HG03558 (cell line): ENCODE results near the gene APBA1.
"Not testable (repeated sequence)": the region's sequence is repeated elsewhere in the genome, so short reads cannot be mapped to it uniquely, and the experiment has no call there.

Experiments
- ATAC-seq: cut with Tn5 transposase; IDR thresholded peaks from one replicate; pipeline ENCODE4 v1.9.1; 2021; ENCODE audit warnings: moderate number of reproducible peaks; ENCODE audit not compliant: unreplicated experiment; ENCODE audit errors: extremely low read depth

The APBA1 gene

DNA sequence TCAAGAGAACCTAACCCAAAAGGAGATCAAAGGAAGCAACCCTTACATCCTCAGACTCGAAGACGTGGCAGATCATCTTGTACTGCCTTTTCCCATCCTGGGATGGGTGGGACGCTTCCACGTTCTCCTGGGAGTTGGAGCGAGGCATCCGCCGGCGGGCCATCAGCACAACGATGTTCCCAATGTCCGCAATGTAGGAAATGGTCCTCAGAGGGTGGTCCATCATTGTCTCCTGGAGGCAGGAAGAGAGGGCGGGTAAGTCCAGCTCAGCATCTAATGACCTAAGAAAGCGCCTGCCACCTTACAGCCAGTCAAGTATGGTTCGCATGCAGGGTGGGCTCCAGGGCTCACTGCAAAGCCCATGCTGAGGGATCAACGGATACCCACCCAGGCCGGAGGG lies 216.0 kb downstream of the APBA1 start:
- ATAC-seq: no peak

- no peak for ATAC-seq
Observed at GRCh38 chr9:69455311-69455710, 216.9 kb downstream of the APBA1 start.

- no peak for ATAC-seq
Observed at GRCh38 chr9:69454321-69454720, 217.8 kb downstream of the APBA1 start.

GRCh38 chr9:69453746-69454145 lies 218.4 kb downstream of the APBA1 start:
- ATAC-seq: no peak

DNA sequence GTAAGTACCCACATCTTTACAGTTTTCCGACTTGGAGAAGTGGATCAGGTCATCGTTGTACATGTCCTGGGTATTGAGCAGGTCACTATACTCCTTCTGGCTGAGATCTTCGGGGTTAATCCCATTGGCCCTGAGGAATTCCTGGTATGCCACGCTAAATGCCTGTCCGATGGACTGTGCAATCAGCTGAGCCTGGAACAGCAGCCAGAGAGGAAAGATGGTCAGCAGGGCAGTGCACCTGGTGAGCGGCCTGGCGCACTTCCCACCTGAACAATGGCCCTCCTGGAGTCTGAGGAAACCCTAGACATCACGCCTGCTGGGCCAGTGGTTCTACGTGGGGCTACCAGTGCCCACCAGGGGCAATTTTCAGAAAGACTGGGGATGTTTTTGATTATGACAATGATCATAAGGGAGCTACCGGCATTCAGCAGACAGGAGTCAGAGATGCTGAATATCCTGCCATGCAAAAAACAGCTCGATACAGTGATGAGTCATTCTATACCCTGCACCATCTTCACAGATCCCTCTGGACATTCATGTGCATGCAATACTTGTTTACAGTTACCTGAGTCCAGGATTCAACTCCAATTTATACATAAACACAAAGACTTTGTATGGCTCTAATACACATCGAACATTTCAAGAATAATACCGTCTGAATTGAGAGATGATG lies 219.9 kb downstream of the APBA1 start:
- ATAC-seq: no peak

GRCh38 chr9:69446496-69446895 lies 225.7 kb downstream of the APBA1 start:
- ATAC-seq: no peak

GRCh38 chr9:69445251-69445650 lies 226.9 kb downstream of the APBA1 start:
- ATAC-seq: no peak

DNA sequence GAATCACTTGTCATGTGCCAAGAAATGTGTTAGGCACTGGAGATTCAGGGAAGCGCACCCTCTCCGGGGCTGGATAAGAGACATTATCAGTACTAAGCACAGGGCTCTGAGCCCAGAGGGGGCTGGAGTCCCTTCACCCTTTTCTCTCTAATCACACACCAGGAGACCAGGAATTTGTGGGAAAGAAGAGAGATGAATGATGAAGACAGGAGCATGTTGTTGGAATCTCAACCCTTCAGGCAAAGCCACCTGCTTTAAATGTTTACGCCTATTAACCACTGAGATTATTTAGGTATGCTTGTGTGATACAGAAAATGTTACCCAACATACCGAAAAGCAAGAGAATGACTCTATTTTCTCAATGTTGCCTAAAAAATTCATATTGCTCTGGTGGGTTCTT lies 227.4 kb downstream of the APBA1 start:
- ATAC-seq: no peak

- no peak for ATAC-seq
Observed at GRCh38 chr9:69444021-69444420, 228.2 kb downstream of the APBA1 start.

DNA sequence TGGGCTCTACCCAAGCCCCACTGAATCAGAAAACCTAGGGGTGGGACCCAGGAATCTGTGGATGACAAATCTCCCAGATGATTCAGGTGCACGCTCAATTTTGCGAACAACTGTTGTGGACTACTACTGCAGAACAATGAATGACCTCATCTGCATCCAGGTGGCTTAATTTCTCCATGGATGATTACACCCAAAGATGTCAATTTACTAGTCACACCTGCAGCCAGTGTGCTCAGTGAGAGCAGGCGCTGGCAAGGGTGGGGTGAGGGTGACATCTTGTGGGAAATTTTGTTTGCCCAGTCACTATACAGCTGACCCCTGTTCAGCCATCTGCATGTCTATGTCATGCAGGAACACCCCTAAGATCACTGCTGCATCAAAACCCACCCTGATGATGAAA lies 229.0 kb downstream of the APBA1 start:
- no peak for ATAC-seq

DNA sequence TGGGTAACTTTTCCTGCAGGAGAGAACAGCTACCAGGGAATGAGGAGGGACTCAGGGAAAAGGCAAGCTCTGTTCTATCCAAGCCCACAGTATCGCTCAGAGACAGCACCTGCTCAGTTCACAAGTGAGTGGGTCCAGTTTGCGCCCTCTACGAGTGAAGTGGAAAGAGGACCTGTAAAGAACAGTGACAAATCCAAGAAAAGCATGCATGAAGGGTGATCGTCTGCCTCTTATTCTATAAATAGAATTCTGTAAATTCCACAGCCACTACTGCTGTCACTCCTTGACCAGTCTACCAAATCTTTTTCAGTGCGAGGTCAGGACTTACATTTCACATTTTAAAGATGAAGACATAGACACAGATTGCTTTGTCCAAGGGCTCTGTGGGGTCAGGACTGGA lies 229.7 kb downstream of the APBA1 start:
- ATAC-seq: no peak

DNA sequence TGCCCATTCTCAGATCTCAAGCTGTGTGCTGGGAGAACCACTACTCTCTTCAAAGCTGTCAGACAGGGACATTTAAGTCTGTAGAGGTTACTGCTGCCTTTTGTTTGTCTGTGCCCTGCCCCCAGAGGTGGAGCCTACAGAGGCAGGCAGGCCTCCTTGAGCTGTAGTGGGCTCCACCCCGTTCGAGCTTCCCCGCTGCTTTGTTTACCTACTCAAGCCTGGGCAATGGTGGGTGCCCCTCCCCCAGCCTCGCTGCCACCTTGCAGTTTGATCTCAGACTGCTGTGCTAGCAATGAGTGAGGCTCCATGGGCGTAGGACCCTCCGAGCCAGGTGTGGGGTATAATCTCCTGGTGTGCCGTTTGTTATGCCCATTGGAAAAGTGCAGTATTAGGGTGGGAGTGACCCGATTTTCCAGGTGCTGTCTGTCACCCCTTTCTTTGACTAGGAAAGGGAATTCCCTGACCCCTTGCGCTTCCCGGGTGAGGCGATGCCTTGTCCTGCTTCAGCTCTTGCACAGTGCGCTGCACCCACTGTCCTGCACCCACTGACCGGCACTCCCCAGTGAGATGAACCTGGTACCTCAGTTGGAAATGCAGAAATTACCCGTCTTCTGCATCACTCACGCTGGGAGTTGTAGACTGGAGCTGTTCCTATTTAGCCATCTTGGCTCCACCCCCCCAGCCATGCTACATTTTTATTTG lies 231.8 kb downstream of the APBA1 start:
- ATAC-seq: not testable (repeated sequence)

DNA sequence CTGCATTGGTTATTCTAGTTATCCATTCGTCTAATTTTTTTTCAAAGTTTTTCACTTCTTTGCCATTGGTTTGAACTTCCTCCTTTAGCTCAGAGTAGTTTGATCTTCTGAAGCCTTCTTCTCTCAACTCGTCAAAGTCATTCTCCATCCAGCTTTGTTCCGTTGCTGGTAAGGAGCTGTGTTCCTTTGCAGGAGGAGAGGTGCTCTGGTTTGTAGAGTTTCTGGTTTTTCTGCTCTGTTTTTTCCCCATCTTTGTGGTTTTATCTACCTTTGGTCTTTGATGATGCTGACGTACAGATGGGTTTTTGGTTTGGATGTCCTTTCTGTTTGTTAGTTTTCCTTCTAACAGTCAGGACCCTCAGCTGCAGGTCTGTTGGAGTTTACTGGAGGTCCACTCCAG lies 232.5 kb downstream of the APBA1 start:
- not testable (repeated sequence) for ATAC-seq

- ATAC-seq: no peak
Observed at GRCh38 chr9:69433968-69434367, 238.2 kb downstream of the APBA1 start.

GRCh38 chr9:69433392-69433791 lies 238.8 kb downstream of the APBA1 start:
- ATAC-seq: no peak

GRCh38 chr9:69432623-69433022 lies 239.5 kb downstream of the APBA1 start:
- ATAC-seq: no peak

GRCh38 chr9:69431777-69432176 lies 240.4 kb downstream of the APBA1 start:
- ATAC-seq: no peak

DNA sequence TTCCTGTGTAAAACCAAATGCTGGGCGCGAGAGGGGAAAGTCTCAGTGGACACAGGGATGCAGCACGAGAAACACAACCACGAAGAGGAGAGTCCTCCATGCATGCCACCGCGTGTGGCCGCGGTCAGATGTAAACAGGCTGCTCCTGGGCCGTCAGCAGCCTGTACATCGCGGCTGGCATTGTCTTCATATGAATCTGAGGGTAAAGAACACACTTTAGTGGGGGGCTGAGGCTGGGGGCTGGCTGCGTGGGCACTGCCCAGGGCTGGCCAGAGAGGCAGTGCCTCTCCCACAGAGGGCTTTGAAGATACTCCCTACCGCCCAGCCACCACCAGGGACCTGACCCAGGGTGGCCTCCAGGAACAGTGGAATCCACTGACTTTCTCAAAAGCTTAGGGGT lies 241.0 kb downstream of the APBA1 start:
- ATAC-seq: no peak

GRCh38 chr9:69430206-69430605 lies 242.0 kb downstream of the APBA1 start:
- no peak for ATAC-seq

- ATAC-seq: no peak
Observed at GRCh38 chr9:69429281-69429680, 242.9 kb downstream of the APBA1 start.

DNA sequence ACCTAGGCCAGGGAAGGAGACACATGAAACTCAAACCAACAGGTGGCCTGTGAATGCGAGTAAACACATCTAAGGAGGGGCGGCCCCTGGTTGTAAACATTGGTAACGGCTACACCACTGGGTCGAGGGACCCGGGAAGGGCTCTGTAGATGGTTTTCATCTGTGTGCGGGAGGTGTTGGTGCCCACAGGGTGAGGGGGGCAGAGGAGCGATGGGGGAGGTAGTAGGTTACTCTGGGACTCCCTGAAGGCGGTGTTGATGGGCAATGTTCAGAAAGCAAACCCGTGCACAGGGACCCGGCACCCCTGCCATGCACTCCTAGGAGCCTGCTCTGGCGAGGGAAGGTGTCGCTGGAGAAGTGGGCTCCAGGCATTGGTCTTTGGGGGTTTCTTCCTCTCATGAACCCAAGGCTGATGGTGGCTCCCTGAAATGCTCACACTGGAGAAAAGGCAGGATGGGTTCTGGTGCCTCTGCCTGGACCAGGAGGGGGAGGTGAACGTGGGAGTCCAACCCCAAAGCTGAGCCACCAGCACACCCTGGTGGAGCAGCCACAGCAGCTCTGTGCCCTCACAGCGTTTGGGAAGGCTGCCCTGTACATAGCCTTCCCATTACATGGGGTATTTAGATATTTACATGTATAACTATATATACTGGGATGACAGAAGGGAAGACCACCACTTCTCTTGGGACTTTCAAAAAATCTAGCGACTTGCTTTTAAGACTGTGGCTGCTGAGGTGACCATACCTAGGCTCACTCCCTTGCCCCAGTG lies 244.0 kb downstream of the APBA1 start:
- ATAC-seq: no peak
